ENCODE measurements around the gene TMEM204.

TMEM204 gene

DNA sequence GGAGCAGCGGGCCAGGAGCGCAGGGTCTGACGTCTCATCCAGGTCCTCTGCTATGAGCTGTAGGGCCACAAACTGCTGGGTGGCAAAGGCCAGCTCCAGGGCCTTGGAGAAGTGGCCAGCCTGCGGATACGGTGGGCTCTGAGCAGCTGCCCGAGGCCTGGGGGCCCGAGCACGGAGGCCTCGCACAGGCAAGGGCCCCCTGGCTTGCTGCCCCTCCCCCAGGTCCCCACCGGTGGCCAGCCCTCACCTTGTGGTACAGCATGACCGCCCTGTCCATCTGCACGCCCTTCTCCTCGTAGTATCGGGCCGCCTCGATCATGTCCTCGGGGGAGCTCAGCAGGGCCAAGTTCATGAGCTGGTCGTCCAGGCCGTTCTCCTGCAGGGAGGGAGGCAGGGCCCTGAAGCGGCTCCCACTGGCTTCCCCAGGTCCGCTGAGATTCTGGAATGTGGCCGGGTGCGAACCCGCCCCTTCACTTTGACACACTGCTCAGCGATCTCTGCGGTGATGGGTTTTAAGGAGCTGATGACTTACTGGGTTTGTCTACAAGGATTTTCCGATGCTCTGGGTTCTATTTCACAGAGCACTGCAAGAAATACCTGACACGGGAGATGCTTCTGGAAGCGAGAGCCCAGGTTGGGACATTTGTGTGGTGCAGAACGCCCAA, 9.8 kb upstream of the TMEM204 start:
- DNase-seq, result no peak

DNA sequence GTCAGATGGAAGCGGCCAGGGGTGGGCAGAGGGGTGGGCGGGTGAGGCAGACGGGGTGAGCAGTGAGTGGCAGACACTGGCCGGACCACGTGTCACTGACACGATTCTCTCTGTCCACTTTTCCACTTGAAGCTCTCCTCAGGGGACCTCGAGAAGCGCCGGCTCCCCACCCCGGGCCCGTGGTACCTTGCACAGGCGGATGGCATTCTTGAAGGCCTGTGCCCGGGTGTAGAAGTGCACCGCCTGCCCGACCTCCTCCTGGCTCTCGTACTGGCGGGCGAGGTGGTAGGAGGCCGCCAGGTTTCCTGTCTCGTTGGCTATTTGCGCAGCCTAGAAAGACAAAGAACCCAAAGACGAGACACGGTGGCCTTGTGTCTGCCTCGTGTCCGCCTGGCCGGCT, 9.1 kb upstream of the TMEM204 start:
- DNase-seq, result no peak

- no peak for DNase-seq
Observed at GRCh38 chr16:1525871-1526607, 7.4 kb upstream of the TMEM204 start.

DNA sequence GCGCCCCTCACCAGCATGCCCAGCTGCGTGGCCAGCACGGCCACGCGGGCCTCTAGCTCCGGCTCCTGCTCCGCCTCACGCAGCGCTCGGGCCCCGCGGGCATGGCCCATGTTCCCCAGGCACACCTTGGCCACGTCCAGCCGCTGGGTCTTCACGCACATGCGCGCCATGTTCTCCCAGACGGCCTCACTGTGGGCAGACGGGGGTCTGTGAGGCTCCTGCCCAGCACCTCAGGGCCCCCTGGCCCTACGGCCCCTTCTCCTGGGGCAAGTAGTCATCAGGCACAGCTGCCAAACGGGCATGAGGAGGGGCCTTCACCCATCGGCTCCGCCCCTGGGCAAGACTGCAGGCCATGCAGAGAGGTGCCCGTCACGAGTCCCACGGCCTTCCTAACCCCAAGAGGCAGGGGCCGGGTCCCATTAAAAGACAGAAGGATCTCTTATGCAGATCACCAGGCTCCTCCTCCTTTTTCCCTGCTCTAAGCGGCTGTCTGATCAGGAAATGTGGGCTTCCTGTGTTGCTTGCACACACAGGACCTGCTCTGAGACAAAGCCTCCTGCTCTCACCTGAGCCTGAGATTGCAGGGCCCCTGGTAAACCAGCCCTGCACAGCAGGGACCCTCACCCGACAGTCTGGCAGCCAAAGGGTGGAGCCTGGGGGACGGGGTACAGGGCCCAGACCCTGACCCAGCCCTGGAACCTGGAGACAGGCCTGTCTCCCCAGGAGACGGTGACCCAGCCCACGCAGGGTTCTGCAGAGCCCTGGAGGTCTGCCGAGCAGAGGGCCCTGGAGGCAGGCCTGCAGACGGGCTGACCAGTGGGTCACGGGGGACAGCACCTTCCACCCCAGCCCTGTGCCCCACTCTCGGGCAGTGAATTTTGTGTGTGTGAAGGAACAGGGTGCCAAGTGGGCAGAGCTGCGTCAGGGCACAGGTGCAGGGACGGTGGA, 6.6 kb upstream of the TMEM204 start:
- no peak for DNase-seq

- peak; percentile 21 for DNase-seq
Observed at GRCh38 chr16:1527836-1528811, 5.3 kb upstream of the TMEM204 start.

DNA sequence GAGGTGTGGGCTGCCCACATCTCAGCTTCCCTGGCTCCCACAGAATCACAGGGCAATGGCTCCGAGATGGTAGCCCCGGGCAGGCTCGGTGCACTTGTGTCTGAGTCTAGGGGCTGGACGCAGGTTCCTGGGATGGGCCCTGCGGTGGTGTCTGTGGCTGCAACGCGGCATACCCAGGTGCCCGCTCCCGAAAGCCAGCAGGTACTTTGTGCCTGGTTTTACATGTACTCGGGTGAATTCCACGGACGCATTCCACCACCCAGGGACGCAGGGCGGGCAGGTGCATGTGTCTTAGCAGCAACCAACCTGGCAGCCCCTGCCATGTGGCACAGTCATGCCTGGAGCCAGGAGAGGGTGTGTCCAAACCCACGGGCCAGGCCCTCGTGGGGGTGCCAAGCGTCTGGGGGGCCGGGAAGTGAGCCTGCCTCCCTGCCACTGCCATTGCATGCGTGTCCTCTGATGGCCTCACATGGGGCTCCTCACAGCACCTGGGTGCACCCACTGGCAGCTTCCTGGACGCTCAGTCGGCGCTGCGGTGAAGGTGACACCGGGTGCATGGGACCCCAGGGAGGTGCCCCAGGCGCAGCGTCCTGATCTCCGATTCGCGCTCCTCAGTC, 4.4 kb upstream of the TMEM204 start:
- no peak for DNase-seq

GRCh38 chr16:1530349-1530882, 3.0 kb upstream of the TMEM204 start:
- no peak for DNase-seq

- peak; percentile 89 for DNase-seq
Observed at GRCh38 chr16:1530883-1531637, 2.4 kb upstream of the TMEM204 start.

DNA sequence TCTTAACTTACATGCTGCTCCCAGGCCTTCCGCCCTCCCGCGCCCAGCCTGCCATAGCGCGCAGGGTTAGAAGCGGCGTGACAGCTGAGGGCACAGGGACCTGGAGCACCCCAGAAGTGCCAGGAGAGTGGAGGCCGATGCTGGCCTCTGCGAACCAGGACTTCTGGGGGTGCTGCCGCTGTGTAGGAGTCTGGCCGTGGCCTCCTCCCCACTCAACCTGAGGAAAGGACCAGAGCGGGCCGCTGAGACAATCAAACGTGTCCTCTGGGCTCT, 1.9 kb upstream of the TMEM204 start:
- no peak for DNase-seq

GRCh38 chr16:1532081-1532760, 1.2 kb upstream of the TMEM204 start:
- no peak for DNase-seq

DNA sequence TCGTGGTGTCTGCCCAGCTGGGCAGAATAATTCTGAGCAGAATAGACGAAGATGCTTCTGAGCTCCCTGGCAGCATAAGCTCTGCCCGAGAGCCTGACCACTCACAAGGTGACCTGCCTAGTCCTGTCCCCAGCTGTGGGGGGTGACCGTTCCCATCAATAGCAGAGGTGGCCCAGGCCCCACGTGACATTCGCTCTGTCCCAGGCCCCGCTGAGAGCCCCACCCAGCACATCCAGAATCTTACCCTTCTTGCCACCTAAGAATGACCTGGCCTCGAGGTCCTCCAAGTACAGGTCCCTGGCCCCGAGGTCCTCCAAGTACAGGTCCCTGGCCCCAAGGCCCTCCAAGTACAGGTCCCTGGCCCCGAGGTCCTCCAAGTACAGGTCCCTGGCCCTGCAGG, 695 bp upstream of the TMEM204 start:
- DNase-seq, result no peak

GRCh38 chr16:1534021-1535020, 855 bp downstream of the TMEM204 start:
- peak; percentile 63 for DNase-seq

- no peak for DNase-seq
Observed at GRCh38 chr16:1535391-1536291, 2.2 kb downstream of the TMEM204 start.

- no peak for DNase-seq
Observed at GRCh38 chr16:1536601-1537000, 3.1 kb downstream of the TMEM204 start.

- DNase-seq, result no peak
Observed at GRCh38 chr16:1537138-1537577, 3.7 kb downstream of the TMEM204 start.

DNA sequence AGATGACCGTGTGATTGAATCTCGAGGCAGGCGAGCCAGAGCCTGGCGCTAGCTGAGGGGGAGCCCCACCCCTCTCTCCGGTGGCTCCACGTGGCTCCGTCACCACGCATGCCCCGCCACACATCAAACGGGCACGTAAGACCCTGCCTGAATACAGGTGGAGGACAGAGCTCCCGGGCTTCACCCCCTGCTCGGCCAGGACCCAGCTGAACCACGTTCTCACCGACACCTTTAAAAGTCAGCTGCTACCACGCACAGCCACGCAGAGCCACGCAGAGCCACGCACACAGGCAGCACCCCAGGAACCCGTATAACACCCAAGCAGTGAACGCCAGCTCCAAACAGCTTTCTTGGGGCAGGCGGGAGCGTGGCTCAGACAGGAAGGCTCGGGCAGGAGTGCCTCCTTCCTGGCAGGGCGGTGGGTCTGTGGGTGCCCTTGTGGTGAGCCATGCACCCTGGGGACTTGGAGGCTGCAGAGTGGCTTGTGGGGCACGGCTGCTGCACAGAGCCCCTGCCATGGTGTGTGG, 4.4 kb downstream of the TMEM204 start:
- DNase-seq, result no peak

- DNase-seq, result no peak
Observed at GRCh38 chr16:1538804-1539520, 5.5 kb downstream of the TMEM204 start.
